Measurements from ENCODE around the gene BEND3.

Gene BEND3

GRCh38 chr6:107070686-107071085 is 44.6 kb downstream of the BEND3 start:
- H3K4me2 ChIP-seq (ENCODE audit: low read depth, low read length, poor library complexity, severe bottlenecking), result no peak overlapping the region
- no peaks in the 10 kb centered on the region for H3K79me2 ChIP-seq (ENCODE audit: insufficient read depth, low read length)
- no peaks in the 10 kb centered on the region for H3K9me2 ChIP-seq (replicated peaks; ENCODE audit: low read depth, low read length)
- TF ChIP-seq CTCF (conservative IDR thresholded peaks at IDR 0.05; ENCODE audit: low read length) (no peak), EZH2phosphoT487 (IDR thresholded peaks at IDR 0.05; ENCODE audit: borderline replicate concordance) (no peak)
- H3K4me3 ChIP-seq (ENCODE audit: low read length, poor library complexity, severe bottlenecking), result no peak overlapping the region
- peaks cover 3% of the 10 kb centered on the region for H3K4me1 ChIP-seq (ENCODE audit: insufficient read depth, low read length, poor library complexity, severe bottlenecking)
- H4K20me1 ChIP-seq (ENCODE audit: insufficient read depth, low read length, poor library complexity, severe bottlenecking), result no peaks in the 10 kb centered on the region
- no peaks in the 10 kb centered on the region for H3F3A ChIP-seq (ENCODE audit: low read depth)
- H3K27me3 ChIP-seq (ENCODE audit: insufficient read depth, low read length, poor library complexity, severe bottlenecking), result no peaks in the 10 kb centered on the region
- H3K9me3 ChIP-seq (ENCODE audit: insufficient read depth, low read depth, low read length), result no peaks in the 10 kb centered on the region
- no peak overlapping the region for H3K9ac ChIP-seq (ENCODE audit: low read depth, low read length, poor library complexity, severe bottlenecking)
- H3K36me3 ChIP-seq (ENCODE audit: insufficient read depth, low read length), result peaks cover 42% of the 10 kb centered on the region; the same call in 1 of the 2 replicates
- H2AFZ ChIP-seq (ENCODE audit: low read length), result no peak overlapping the region

- H3K9me2 ChIP-seq (replicated peaks; ENCODE audit: low read depth, low read length), result no peaks in the 10 kb centered on the region
- H3K36me3 ChIP-seq (ENCODE audit: insufficient read depth, low read length), result peaks cover 44% of the 10 kb centered on the region; the same call in 1 of the 2 replicates
Measured at GRCh38 chr6:107069631-107070548, 45.4 kb downstream of the BEND3 start.

More at GRCh38 chr6:107069631-107070548, 45.4 kb downstream of the BEND3 start:
- no peak overlapping the region for H3K9ac ChIP-seq (ENCODE audit: low read depth, low read length, poor library complexity, severe bottlenecking)
- no peak for TF ChIP-seq CTCF (conservative IDR thresholded peaks at IDR 0.05; ENCODE audit: low read length)
- TF ChIP-seq EZH2phosphoT487 (IDR thresholded peaks at IDR 0.05; ENCODE audit: borderline replicate concordance), result no peak
- H3K9me3 ChIP-seq (ENCODE audit: insufficient read depth, low read depth, low read length), result no peaks in the 10 kb centered on the region
- no peak overlapping the region for H2AFZ ChIP-seq (ENCODE audit: low read length)
- no peak overlapping the region for H3K4me2 ChIP-seq (ENCODE audit: low read depth, low read length, poor library complexity, severe bottlenecking)
- no peak overlapping the region for H3K4me3 ChIP-seq (ENCODE audit: low read length, poor library complexity, severe bottlenecking)
- no peaks in the 10 kb centered on the region for H3K79me2 ChIP-seq (ENCODE audit: insufficient read depth, low read length)
- H3F3A ChIP-seq (ENCODE audit: low read depth), result no peaks in the 10 kb centered on the region
- no peaks in the 10 kb centered on the region for H3K27me3 ChIP-seq (ENCODE audit: insufficient read depth, low read length, poor library complexity, severe bottlenecking)
- H3K4me1 ChIP-seq (ENCODE audit: insufficient read depth, low read length, poor library complexity, severe bottlenecking), result peaks cover 11% of the 10 kb centered on the region
- H4K20me1 ChIP-seq (ENCODE audit: insufficient read depth, low read length, poor library complexity, severe bottlenecking), result no peaks in the 10 kb centered on the region

Data from Loucy (cell line).